HepG2 (cell line): Measurements from ENCODE around the gene DND1. TPM values are rescaled to one million over a fixed set of nuclear protein-coding genes. Genes with fewer than 3 reads are reported as not detected.

ENCODE experiments used
- ATF7 ChIP-seq, 2 experiments: fragments of 450-650 bp in 1 of 2; sonication (generic) in 1 of 2; formaldehyde crosslinking in 1 of 2; IDR thresholded peaks; 2 replicates each; pipeline versions ENCODE4 v1.4.0 to v1.6.1; 2016 to 2020; ENCODE audit warnings: antibody characterized with exemption in 1 of 2, mild to moderate bottlenecking in 1 of 2, missing genetic modification reagents in 1 of 2
- CENPT ChIP-seq: sonication (generic); formaldehyde crosslinking; IDR thresholded peaks from 2 replicates; pipeline ENCODE4 v1.8.0; 2022; ENCODE audit warnings: low read depth, mild to moderate bottlenecking, moderate library complexity, missing genetic modification reagents
- HNRNPUL1 ChIP-seq: fragments of 200-400 bp; formaldehyde crosslinking; IDR thresholded peaks from 2 replicates; pipeline ENCODE4 v1.6.1; 2017; ENCODE audit warnings: low read depth, mild to moderate bottlenecking, low read length, moderate library complexity
- MED13 ChIP-seq: sonication (generic); formaldehyde crosslinking; IDR thresholded peaks from 2 replicates; pipeline ENCODE4 v1.5.0; 2020; ENCODE audit warnings: missing genetic modification reagents
- NFRKB ChIP-seq: fragments of 450-650 bp; IDR thresholded peaks from 2 replicates; pipeline ENCODE4 v1.6.1; 2017
- NPAS2 ChIP-seq: sonication (generic); formaldehyde crosslinking; IDR thresholded peaks from 2 replicates; pipeline ENCODE4 v1.8.0; 2022; ENCODE audit warnings: mild to moderate bottlenecking, missing genetic modification reagents, borderline replicate concordance
- PITX1 ChIP-seq: sonication (generic); formaldehyde crosslinking; IDR thresholded peaks from 2 replicates; pipeline ENCODE4 v1.5.1; 2020; ENCODE audit warnings: mild to moderate bottlenecking, missing genetic modification reagents
- RARA ChIP-seq: IDR thresholded peaks from 2 replicates; pipeline ENCODE4 v1.6.1; 2016; ENCODE audit warnings: missing genetic modification reagents, missing compliant biosample characterization
- RBAK ChIP-seq: sonication (generic); formaldehyde crosslinking; IDR thresholded peaks from 2 replicates; pipeline ENCODE4 v1.5.1; 2020; ENCODE audit warnings: mild to moderate bottlenecking, missing genetic modification reagents
- RELA ChIP-seq: sonication (generic); formaldehyde crosslinking; IDR thresholded peaks from 2 replicates; pipeline ENCODE4 v1.4.0; 2020; ENCODE audit warnings: missing genetic modification reagents
- WIZ ChIP-seq: sonication (generic); formaldehyde crosslinking; IDR thresholded peaks from 2 replicates; pipeline ENCODE4 v1.5.1; 2020; ENCODE audit warnings: mild to moderate bottlenecking, missing genetic modification reagents
- ZBTB1 ChIP-seq: sonication (generic); formaldehyde crosslinking; IDR thresholded peaks from 2 replicates; pipeline ENCODE4 v1.4.0; 2020; ENCODE audit warnings: missing genetic modification reagents, borderline replicate concordance
- ZFP37 ChIP-seq: sonication (generic); formaldehyde crosslinking; IDR thresholded peaks from 2 replicates; pipeline ENCODE4 v1.4.0; 2020; ENCODE audit warnings: missing genetic modification reagents, borderline replicate concordance
- polyA plus RNA-seq, 8 experiments: library from polyadenylated mRNA; depleted of rRNA in 3 of 8; stranded (reverse) in 7 of 8; unstranded in 1 of 8; fragments of >200 nt; fragmentation: Illumina TruSeq in 4 of 8; extraction: Trizol in 4 of 8; gene quantifications; 2 replicates each; pipeline versions ENCODE4 v1.2.1 to v1.2.3, GENCODE V29; 2011 to 2016; ENCODE audit warnings: low read depth in 4 of 8, missing spikeins in 1 of 8, mixed read lengths in 1 of 8; ENCODE audit not compliant: insufficient read depth in 1 of 8
- total RNA-seq, 5 experiments: library from RNA; depleted of rRNA; stranded (reverse); fragments of >200 nt; fragmentation: Illumina TruSeq; extraction: Trizol; gene quantifications; 2 replicates each; pipeline ENCODE4 v1.2.3, GENCODE V29; 2016; ENCODE audit warnings: low read depth in 1 of 5
- TF ChIP-seq, protein P1 (sequence below): sonication (generic); formaldehyde crosslinking; IDR thresholded peaks from 2 replicates; pipeline ENCODE4 v1.8.0; 2022; ENCODE audit warnings: missing genetic modification reagents, mild to moderate bottlenecking, moderate library complexity, borderline replicate concordance
- TF ChIP-seq, protein P2 (sequence below): sonication (generic); formaldehyde crosslinking; IDR thresholded peaks from 2 replicates; pipeline ENCODE4 v1.8.1; 2022; ENCODE audit warnings: low read depth, mild to moderate bottlenecking, missing genetic modification reagents
- TF ChIP-seq, protein P3 (sequence below): sonication (generic); formaldehyde crosslinking; IDR thresholded peaks from 2 replicates; pipeline ENCODE4 v1.5.0; 2020; ENCODE audit warnings: mild to moderate bottlenecking, missing genetic modification reagents, moderate library complexity
- TF ChIP-seq, protein P4 (sequence below): sonication (generic); formaldehyde crosslinking; IDR thresholded peaks from 2 replicates; pipeline ENCODE4 v1.4.0; 2020; ENCODE audit warnings: missing genetic modification reagents

DND1 gene
- total and polyA plus RNA-seq, 2 of the 13 experiments (the other 11 are each of a cell fraction or from before 2014, with no cell fraction given), result 0.48 to 0.55 TPM

DNA sequence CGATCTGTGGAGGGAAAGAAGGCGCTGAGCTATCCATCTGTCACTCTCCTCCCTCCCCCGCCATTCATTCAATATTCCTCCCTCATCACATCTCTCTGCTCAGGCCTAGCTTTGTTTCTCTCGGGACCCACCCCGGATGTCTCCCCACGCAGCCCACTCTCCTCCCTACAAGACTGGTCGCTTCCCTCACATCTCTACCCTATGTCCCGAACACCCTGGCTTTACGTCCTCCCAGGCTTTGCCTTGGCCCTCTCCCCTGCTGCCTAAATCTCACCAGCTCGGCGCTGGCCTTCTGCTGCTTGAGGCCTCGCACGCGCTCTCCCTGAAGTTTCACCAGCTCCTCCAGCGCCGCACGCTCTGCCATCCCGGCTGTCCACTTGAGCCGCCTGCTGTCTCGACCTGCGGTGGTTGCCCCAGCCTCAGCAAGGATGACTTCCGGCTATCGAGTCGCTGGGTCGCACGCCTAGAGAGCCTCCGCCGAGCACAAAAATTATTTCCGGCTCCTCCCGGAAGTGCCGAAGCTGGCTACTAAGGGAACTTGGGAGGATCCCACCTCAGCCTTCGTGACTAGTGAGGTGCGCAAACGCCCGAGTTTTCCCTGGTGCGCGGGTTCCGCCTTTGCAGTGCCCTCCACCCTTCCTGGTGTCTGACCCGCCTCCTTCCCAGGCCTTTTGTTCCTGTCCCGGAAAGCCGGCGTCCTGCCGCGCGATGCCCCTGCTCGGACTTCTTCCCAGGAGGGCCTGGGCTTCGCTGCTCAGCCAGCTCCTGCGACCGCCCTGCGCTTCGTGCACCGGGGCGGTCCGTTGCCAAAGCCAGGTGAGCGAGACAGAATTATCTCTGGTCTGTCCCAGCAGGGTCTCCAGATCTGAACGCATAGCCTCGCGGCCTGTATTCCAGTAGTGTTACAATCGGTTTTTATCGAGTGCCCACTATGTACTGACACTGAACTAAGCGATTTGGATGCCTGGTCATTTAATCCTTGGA, 17.9 kb upstream of the DND1 start, which contains the start of the genes HARS1 and HARS2 (continued):
- TF ChIP-seq CENPT (0 out of 2 replicates have a peak, but pooled peaks have one; percentile 26), MED13 (CRISPR knock-in tag) (0 out of 2 replicates have a peak, but pooled peaks have one; percentile 48), PITX1 (CRISPR knock-in tag) (peak; percentile 62; the same call in 1 of the 2 replicates), RBAK (CRISPR knock-in tag) (no peak), RELA (CRISPR knock-in tag) (0 out of 2 replicates have a peak, but pooled peaks have one; percentile 76), WIZ (CRISPR knock-in tag) (no peak), NFRKB (no peak), RARA (CRISPR knock-in tag) (peak; percentile 37; the same call in 1 of the 2 replicates), ATF7 (IDR thresholded peaks at IDR 0.05) (no peak), ATF7 (CRISPR knock-in tag; IDR thresholded peaks at IDR 0.05) (no peak), ZBTB1 (CRISPR knock-in tag) (no peak), ZFP37 (0 out of 2 replicates have a peak, but pooled peaks have one; percentile 74), NPAS2 (CRISPR knock-in tag) (no peak), HNRNPUL1 (no peak)
- TF ChIP-seq, protein P1, sequence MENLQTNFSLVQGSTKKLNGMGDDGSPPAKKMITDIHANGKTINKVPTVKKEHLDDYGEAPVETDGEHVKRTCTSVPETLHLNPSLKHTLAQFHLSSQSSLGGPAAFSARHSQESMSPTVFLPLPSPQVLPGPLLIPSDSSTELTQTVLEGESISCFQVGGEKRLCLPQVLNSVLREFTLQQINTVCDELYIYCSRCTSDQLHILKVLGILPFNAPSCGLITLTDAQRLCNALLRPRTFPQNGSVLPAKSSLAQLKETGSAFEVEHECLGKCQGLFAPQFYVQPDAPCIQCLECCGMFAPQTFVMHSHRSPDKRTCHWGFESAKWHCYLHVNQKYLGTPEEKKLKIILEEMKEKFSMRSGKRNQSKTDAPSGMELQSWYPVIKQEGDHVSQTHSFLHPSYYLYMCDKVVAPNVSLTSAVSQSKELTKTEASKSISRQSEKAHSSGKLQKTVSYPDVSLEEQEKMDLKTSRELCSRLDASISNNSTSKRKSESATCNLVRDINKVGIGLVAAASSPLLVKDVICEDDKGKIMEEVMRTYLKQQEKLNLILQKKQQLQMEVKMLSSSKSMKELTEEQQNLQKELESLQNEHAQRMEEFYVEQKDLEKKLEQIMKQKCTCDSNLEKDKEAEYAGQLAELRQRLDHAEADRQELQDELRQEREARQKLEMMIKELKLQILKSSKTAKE (CRISPR knock-in tag), result peak; percentile 36; the same call in 1 of the 2 replicates
- TF ChIP-seq, protein P2, sequence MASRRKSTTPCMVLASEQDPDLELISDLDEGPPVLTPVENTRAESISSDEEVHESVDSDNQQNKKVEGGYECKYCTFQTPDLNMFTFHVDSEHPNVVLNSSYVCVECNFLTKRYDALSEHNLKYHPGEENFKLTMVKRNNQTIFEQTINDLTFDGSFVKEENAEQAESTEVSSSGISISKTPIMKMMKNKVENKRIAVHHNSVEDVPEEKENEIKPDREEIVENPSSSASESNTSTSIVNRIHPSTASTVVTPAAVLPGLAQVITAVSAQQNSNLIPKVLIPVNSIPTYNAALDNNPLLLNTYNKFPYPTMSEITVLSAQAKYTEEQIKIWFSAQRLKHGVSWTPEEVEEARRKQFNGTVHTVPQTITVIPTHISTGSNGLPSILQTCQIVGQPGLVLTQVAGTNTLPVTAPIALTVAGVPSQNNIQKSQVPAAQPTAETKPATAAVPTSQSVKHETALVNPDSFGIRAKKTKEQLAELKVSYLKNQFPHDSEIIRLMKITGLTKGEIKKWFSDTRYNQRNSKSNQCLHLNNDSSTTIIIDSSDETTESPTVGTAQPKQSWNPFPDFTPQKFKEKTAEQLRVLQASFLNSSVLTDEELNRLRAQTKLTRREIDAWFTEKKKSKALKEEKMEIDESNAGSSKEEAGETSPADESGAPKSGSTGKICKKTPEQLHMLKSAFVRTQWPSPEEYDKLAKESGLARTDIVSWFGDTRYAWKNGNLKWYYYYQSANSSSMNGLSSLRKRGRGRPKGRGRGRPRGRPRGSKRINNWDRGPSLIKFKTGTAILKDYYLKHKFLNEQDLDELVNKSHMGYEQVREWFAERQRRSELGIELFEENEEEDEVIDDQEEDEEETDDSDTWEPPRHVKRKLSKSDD (CRISPR knock-in tag), result no peak; the same call in 1 of the 2 replicates
- TF ChIP-seq, protein P3, sequence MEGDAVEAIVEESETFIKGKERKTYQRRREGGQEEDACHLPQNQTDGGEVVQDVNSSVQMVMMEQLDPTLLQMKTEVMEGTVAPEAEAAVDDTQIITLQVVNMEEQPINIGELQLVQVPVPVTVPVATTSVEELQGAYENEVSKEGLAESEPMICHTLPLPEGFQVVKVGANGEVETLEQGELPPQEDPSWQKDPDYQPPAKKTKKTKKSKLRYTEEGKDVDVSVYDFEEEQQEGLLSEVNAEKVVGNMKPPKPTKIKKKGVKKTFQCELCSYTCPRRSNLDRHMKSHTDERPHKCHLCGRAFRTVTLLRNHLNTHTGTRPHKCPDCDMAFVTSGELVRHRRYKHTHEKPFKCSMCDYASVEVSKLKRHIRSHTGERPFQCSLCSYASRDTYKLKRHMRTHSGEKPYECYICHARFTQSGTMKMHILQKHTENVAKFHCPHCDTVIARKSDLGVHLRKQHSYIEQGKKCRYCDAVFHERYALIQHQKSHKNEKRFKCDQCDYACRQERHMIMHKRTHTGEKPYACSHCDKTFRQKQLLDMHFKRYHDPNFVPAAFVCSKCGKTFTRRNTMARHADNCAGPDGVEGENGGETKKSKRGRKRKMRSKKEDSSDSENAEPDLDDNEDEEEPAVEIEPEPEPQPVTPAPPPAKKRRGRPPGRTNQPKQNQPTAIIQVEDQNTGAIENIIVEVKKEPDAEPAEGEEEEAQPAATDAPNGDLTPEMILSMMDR (CRISPR knock-in tag), result peak; percentile 47
- TF ChIP-seq, protein P4, sequence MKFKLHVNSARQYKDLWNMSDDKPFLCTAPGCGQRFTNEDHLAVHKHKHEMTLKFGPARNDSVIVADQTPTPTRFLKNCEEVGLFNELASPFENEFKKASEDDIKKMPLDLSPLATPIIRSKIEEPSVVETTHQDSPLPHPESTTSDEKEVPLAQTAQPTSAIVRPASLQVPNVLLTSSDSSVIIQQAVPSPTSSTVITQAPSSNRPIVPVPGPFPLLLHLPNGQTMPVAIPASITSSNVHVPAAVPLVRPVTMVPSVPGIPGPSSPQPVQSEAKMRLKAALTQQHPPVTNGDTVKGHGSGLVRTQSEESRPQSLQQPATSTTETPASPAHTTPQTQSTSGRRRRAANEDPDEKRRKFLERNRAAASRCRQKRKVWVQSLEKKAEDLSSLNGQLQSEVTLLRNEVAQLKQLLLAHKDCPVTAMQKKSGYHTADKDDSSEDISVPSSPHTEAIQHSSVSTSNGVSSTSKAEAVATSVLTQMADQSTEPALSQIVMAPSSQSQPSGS, result no peak; the same call in none of the 2 replicates
